Parathyroid adenoma (tissue), 2 donors: ENCODE measurements around the gene TYMS.

Source experiments
- H2AFZ ChIP-seq: fragments of 300-600 bp; sonication (generic); one replicate; pipeline ENCODE4 v1.7.0; 2017; ENCODE audit warnings: antibody characterized with exemption, mild to moderate bottlenecking
- H3K27ac ChIP-seq: fragments of 300-600 bp; sonication (generic); one replicate; pipeline ENCODE4 v1.7.0; 2017
- H3K27me3 ChIP-seq: fragments of 300-600 bp; sonication (generic); one replicate; pipeline ENCODE4 v1.7.0; 2017; ENCODE audit warnings: low read length; ENCODE audit not compliant: control insufficient read depth, insufficient read depth
- H3K36me3 ChIP-seq: fragments of 300-600 bp; sonication (generic); one replicate; pipeline ENCODE4 v1.7.0; 2017; ENCODE audit warnings: low read length; ENCODE audit not compliant: control insufficient read depth, insufficient read depth
- H3K4me1 ChIP-seq: fragments of 300-600 bp; sonication (generic); one replicate; pipeline ENCODE4 v1.7.0; 2017; ENCODE audit warnings: control low read depth
- H3K4me2 ChIP-seq: fragments of 300-600 bp; sonication (generic); one replicate; pipeline ENCODE4 v1.7.0; 2017; ENCODE audit warnings: low read length
- H3K4me3 ChIP-seq: fragments of 300-600 bp; sonication (generic); one replicate; pipeline ENCODE4 v1.7.0; 2017; ENCODE audit warnings: low read depth, low read length
- H3K79me2 ChIP-seq: fragments of 300-600 bp; sonication (generic); one replicate; pipeline ENCODE4 v1.7.0; 2017; ENCODE audit warnings: control low read depth
- H3K9ac ChIP-seq: fragments of 300-600 bp; sonication (generic); one replicate; pipeline ENCODE4 v1.7.0; 2017; ENCODE audit warnings: mild to moderate bottlenecking
- H3K9me3 ChIP-seq: fragments of 300-600 bp; sonication (generic); one replicate; pipeline ENCODE4 v1.7.0; 2017; ENCODE audit warnings: low read length; ENCODE audit not compliant: control insufficient read depth
- CTCF ChIP-seq: fragments of 300-600 bp; sonication (generic); IDR thresholded peaks from one replicate; pipeline ENCODE4 v1.7.0; 2017; ENCODE audit warnings: antibody characterized with exemption, mild to moderate bottlenecking
- donor health status: primary hyperparathyroidism.

The TYMS gene

GRCh38 chr18:652131-652530 lies 5.3 kb upstream of the TYMS start:
- no peak for TF ChIP-seq CTCF
- Histone ChIP-seq H2AFZ (no peak overlapping the region), H3K4me3 (no peak overlapping the region), H3K9me3 (no peaks in the 10 kb centered on the region), H3K4me2 (no peak overlapping the region), H3K9ac (no peak overlapping the region), H3K36me3 (no peaks in the 10 kb centered on the region), H3K79me2 (no peaks in the 10 kb centered on the region), H3K27ac (no peak overlapping the region), H3K27me3 (no peaks in the 10 kb centered on the region), H3K4me1 (no peaks in the 10 kb centered on the region)

GRCh38 chr18:653512-653911 lies 3.9 kb upstream of the TYMS start:
- Histone ChIP-seq H3K4me3 (no peak overlapping the region), H3K4me1 (no peaks in the 10 kb centered on the region), H3K9me3 (no peaks in the 10 kb centered on the region), H3K79me2 (no peaks in the 10 kb centered on the region), H3K9ac (no peak overlapping the region), H3K27me3 (no peaks in the 10 kb centered on the region), H2AFZ (no peak overlapping the region), H3K36me3 (no peaks in the 10 kb centered on the region), H3K4me2 (no peak overlapping the region), H3K27ac (no peak overlapping the region)
- TF ChIP-seq CTCF = no peak

DNA sequence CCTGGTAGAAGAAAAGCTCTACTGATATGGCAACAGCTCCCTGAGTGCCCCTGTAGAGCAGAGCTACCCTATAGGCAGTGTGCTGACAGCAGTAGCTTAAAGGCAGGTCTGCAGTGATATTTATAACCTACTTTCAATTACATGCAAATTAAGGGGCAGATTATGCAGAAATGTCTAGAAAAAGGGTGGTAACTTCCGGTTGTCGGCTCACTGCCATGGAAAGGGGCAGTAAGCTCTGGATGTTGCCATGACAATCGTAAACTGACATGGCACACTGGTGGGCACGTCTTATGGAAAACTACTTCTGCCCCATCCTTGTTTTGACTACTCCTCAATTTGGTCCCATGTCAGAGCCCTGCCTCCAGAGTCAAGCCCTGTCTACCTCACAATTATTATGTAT lies 2.9 kb upstream of the TYMS start:
- no peaks in the 10 kb centered on the region for H3K79me2 ChIP-seq
- H3K4me2 ChIP-seq = no peak overlapping the region
- H3K4me3 ChIP-seq = no peak overlapping the region
- H3K9me3 ChIP-seq = no peaks in the 10 kb centered on the region
- H3K4me1 ChIP-seq = no peaks in the 10 kb centered on the region
- H3K27ac ChIP-seq = no peak overlapping the region
- no peaks in the 10 kb centered on the region for H3K27me3 ChIP-seq
- H3K36me3 ChIP-seq = no peaks in the 10 kb centered on the region
- no peak overlapping the region for H3K9ac ChIP-seq
- no peak overlapping the region for H2AFZ ChIP-seq
- no peak for TF ChIP-seq CTCF

DNA sequence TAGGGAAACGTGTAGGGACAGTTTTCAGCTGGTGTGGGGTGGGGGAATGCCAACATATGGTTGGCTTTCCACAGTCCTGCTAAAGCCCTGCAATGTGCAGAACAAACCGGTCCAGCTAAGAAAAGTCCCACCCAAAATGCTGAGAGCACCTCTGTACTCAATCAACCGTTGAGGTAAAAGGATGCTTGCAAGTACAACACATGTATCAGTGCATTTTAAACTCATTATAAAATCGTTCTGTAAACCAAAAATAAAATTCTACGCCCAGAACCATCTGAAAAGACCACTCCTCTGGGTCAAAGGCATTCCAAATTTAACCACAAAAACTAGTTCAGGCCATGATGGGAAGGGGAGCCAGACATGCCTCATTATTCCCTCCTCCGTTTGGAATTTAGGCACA lies 2.0 kb upstream of the TYMS start:
- no peaks in the 10 kb centered on the region for H3K79me2 ChIP-seq
- no peaks in the 10 kb centered on the region for H3K27me3 ChIP-seq
- H3K4me3 ChIP-seq = no peak overlapping the region
- TF ChIP-seq CTCF = no peak
- no peaks in the 10 kb centered on the region for H3K4me1 ChIP-seq
- H2AFZ ChIP-seq = no peak overlapping the region
- no peaks in the 10 kb centered on the region for H3K9me3 ChIP-seq
- H3K9ac ChIP-seq = no peak overlapping the region
- no peaks in the 10 kb centered on the region for H3K36me3 ChIP-seq
- H3K4me2 ChIP-seq = no peak overlapping the region
- no peak overlapping the region for H3K27ac ChIP-seq

- Histone ChIP-seq H3K27ac (no peak overlapping the region), H3K36me3 (no peaks in the 10 kb centered on the region), H3K9ac (no peak overlapping the region), H3K79me2 (no peaks in the 10 kb centered on the region), H3K4me2 (peak overlapping the region; percentile 83), H3K9me3 (no peaks in the 10 kb centered on the region), H3K4me3 (peak overlapping the region; percentile 56), H3K4me1 (no peaks in the 10 kb centered on the region), H3K27me3 (no peaks in the 10 kb centered on the region), H2AFZ (peak overlapping the region; percentile 96)
- no peak for TF ChIP-seq CTCF
These were observed 821 bp downstream of the TYMS start for GRCh38 chr18:658001-658946.
